ENCODE results near the gene SMIM24. TPM values are rescaled to one million over a fixed set of nuclear protein-coding genes. Genes with fewer than 3 reads are reported as not detected.

SMIM24 gene
- total RNA-seq, 2 experiments from 2014 or later, result not detected

DNA sequence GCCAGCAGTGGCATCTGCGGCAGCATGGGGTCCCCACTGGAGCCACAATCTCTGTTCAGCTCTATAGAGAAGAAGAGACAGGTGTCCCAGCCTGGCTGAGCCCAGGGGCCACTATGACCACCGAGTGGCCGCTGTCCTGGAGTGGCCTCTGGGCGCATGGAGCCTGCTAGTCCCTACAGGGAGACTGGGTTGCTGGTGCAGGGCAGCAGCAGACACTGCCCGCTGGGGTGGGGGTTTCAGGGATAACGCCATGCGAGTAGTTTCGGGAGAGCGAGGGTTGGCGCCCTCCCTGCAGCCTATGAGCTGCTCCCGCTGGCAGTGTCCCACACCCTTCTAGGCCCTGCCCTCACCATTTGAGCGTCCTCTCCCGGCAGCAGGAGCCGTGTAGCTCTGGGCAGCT, 47.8 kb upstream of the SMIM24 start:
- Histone ChIP-seq H3K36me3 (ENCODE audit: insufficient read depth, low read length) (peaks cover 78% of the 10 kb centered on the region), H3K4me1 (ENCODE audit: insufficient read depth, low read length) (no peaks in the 10 kb centered on the region), H3K4me3 (ENCODE audit: low read length) (no peak overlapping the region), H3K27me3 (ENCODE audit: control insufficient read depth in 1 of 2, insufficient read depth in 2 of 2, low read length in 2 of 2) (no peaks in the 10 kb centered on the region), H3K9me3 (ENCODE audit: control insufficient read depth in 1 of 2, insufficient read depth in 1 of 2, low read length in 2 of 2) (no peaks in the 10 kb centered on the region), H3K27ac (ENCODE audit: low read depth in 1 of 2, low read length in 2 of 2) (no peak overlapping the region)
- H3K27me3 Mint-ChIP-seq, result no peaks in the 10 kb centered on the region
- ATAC-seq (ENCODE audit: poor library complexity) (no peak), DNase-seq (no peak)
- intact Hi-C loops (cut with DNase I, micrococcal nuclease), result no loop called here
- H3K4me3 Mint-ChIP-seq, result no peak overlapping the region
- TF ChIP-seq CTCF (IDR thresholded peaks at IDR 0.05), result no peak
- CTCF ChIA-PET, result no interaction called here
- H3K36me3 Mint-ChIP-seq (ENCODE audit: low read depth), result peaks cover 28% of the 10 kb centered on the region
- no peaks in the 10 kb centered on the region for H3K4me1 Mint-ChIP-seq (ENCODE audit: low read depth)
- H3K27ac Mint-ChIP-seq, result no peak overlapping the region
- no peaks in the 10 kb centered on the region for H3K9me3 Mint-ChIP-seq
- POLR2A ChIA-PET, result no interaction called here

DNA sequence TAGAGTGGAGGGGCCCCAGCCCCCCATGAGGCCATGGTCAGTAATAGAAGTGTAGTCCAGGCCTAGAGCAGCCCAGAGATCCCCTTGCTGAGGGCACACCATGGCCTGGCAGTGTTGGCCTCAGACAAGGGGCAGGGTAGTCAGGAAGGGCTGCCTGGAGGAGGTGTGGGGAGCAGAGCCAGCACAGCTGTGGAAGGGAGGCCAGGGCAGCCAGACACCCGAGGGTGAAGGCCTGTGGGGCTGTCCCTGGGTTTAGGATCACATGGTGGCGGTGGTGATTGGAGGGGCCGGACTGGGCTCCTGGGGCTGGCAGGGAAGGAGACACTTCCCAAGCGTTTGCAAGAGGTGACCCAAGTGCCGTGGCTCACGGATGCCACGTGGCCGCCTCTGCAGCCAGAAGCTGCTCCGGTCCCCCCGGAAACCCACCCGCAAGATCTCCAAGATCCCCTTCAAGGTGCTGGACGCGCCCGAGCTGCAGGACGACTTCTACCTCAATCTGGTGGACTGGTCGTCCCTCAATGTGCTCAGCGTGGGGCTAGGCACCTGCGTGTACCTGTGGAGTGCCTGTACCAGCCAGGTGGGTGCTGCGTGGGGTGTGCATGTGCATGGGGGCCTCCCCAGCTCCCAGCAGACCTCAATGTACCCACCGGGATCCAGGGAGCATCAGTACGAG, 47.0 kb upstream of the SMIM24 start:
- intact Hi-C loops (cut with DNase I, micrococcal nuclease), result no loop called here
- Histone ChIP-seq H3K27me3 (ENCODE audit: control insufficient read depth in 1 of 2, insufficient read depth in 2 of 2, low read length in 2 of 2) (no peaks in the 10 kb centered on the region), H3K9me3 (ENCODE audit: control insufficient read depth in 1 of 2, insufficient read depth in 1 of 2, low read length in 2 of 2) (no peaks in the 10 kb centered on the region), H3K36me3 (ENCODE audit: insufficient read depth, low read length) (peaks cover 78% of the 10 kb centered on the region), H3K4me3 (ENCODE audit: low read length) (no peak overlapping the region), H3K27ac (ENCODE audit: low read depth in 1 of 2, low read length in 2 of 2) (no peak overlapping the region), H3K4me1 (ENCODE audit: insufficient read depth, low read length) (no peaks in the 10 kb centered on the region)
- Mint-ChIP-seq H3K36me3 (ENCODE audit: low read depth) (peaks cover 23% of the 10 kb centered on the region), H3K27ac (no peak overlapping the region), H3K9me3 (no peaks in the 10 kb centered on the region), H3K27me3 (no peaks in the 10 kb centered on the region), H3K4me1 (ENCODE audit: low read depth) (no peaks in the 10 kb centered on the region), H3K4me3 (no peak overlapping the region)
- POLR2A ChIA-PET, result no interaction called here
- no peak for TF ChIP-seq CTCF (IDR thresholded peaks at IDR 0.05)
- CTCF ChIA-PET, result no interaction called here
- ATAC-seq (ENCODE audit: poor library complexity), result no peak
- no peak for DNase-seq

GRCh38 chr19:3526507-3527237, 46.3 kb upstream of the SMIM24 start:
- CTCF ChIA-PET, result no interaction called here
- intact Hi-C loops (cut with DNase I, micrococcal nuclease), result no loop called here
- Mint-ChIP-seq H3K4me3 (no peak overlapping the region), H3K9me3 (no peaks in the 10 kb centered on the region), H3K27ac (no peak overlapping the region), H3K4me1 (ENCODE audit: low read depth) (no peaks in the 10 kb centered on the region), H3K36me3 (ENCODE audit: low read depth) (peaks cover 21% of the 10 kb centered on the region), H3K27me3 (no peaks in the 10 kb centered on the region)
- ATAC-seq (ENCODE audit: poor library complexity), result no peak
- Histone ChIP-seq H3K9me3 (ENCODE audit: control insufficient read depth in 1 of 2, insufficient read depth in 1 of 2, low read length in 2 of 2) (no peaks in the 10 kb centered on the region), H3K4me1 (ENCODE audit: insufficient read depth, low read length) (no peaks in the 10 kb centered on the region), H3K36me3 (ENCODE audit: insufficient read depth, low read length) (peaks cover 75% of the 10 kb centered on the region), H3K27ac (ENCODE audit: low read depth in 1 of 2, low read length in 2 of 2) (no peak overlapping the region), H3K4me3 (ENCODE audit: low read length) (no peak overlapping the region), H3K27me3 (ENCODE audit: control insufficient read depth in 1 of 2, insufficient read depth in 2 of 2, low read length in 2 of 2) (no peaks in the 10 kb centered on the region)
- DNase-seq, result no peak
- POLR2A ChIA-PET, result no interaction called here
- no peak for TF ChIP-seq CTCF (IDR thresholded peaks at IDR 0.05)
